HUDEP-2 (cell line): ENCODE data around the gene CBLC.

Experiments used
- DNase-seq, 76 experiments: peaks; one replicate each; lab custom pipeline; 2025; ENCODE audit not compliant: unreplicated experiment in 76 of 76; lab: John Stamatoyannopoulos, UW

Gene CBLC, protein sequence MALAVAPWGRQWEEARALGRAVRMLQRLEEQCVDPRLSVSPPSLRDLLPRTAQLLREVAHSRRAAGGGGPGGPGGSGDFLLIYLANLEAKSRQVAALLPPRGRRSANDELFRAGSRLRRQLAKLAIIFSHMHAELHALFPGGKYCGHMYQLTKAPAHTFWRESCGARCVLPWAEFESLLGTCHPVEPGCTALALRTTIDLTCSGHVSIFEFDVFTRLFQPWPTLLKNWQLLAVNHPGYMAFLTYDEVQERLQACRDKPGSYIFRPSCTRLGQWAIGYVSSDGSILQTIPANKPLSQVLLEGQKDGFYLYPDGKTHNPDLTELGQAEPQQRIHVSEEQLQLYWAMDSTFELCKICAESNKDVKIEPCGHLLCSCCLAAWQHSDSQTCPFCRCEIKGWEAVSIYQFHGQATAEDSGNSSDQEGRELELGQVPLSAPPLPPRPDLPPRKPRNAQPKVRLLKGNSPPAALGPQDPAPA

DNA sequence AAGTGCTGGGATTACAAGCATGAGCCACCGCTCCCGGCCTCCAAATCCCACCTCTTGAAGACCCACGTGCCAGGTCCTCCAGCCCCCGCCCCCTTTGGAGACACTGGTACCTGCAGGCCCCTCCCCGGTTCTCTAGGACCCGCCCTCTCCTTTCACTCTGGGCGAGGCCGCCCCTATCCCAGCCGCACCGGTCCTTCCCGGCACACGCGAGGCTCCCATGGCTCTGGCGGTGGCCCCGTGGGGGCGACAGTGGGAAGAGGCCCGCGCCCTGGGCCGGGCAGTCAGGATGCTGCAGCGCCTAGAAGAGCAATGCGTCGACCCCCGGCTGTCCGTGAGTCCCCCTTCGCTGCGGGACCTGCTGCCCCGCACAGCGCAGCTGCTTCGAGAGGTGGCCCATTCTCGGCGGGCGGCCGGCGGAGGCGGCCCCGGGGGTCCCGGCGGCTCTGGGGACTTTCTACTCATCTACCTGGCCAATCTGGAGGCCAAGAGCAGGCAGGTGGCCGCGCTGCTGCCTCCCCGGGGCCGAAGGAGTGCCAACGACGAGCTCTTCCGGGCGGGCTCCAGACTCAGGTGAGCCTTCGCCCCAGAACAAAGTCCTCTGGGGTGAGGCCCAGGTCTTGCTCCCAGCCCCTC is at the start of gene CBLC:
CBLC (plus strand) TSS at position 176 of the 633 bp plus-strand sequence; CDS start at position 218, 42 bp downstream.
- DNase-seq = no peak

DNA sequence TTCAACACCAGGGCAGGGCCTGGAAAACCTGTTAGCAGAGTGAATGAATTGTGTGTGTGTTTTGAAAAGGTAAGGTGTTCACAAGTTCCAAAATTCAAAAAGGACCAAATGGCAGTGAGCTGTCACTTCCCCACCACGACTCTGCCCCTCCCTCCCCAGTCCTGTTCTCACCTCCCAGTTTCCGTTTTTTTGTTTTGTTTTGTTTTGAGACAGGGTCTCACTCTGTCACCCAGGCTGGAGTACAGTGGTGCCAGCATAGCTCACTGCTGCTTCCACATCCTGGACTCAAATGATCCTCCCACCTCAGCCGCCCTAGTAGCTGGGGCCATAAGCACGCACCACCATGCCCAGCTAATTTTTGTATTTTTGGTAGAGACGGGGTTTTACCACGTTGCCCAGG is 49.5 kb upstream of the CBLC start:
- no peak for DNase-seq

- no peak for DNase-seq
Measured at GRCh38 chr19:44729516-44730033, 48.1 kb upstream of the CBLC start.

GRCh38 chr19:44731081-44731480 is 46.6 kb upstream of the CBLC start:
- DNase-seq = no peak

DNA sequence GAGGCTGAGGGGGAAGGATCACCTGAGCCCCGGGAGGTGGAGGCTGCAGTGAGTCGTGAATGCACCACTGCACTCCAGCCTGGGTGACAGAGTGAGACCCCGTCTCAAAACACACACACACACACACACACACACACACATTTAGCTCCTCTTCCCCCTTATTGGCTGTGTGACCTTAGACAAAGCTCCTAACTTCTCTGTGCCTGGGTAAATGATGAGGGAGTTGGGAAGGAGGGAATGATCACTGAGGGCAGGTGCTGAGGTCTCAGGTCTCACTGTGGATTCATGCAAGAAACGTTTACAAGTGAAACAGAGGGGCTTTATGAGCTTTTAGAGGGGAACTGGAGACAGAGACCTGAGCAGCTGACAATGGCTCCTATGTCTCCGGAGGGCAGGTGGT is 46.1 kb upstream of the CBLC start:
- DNase-seq = no peak

DNA sequence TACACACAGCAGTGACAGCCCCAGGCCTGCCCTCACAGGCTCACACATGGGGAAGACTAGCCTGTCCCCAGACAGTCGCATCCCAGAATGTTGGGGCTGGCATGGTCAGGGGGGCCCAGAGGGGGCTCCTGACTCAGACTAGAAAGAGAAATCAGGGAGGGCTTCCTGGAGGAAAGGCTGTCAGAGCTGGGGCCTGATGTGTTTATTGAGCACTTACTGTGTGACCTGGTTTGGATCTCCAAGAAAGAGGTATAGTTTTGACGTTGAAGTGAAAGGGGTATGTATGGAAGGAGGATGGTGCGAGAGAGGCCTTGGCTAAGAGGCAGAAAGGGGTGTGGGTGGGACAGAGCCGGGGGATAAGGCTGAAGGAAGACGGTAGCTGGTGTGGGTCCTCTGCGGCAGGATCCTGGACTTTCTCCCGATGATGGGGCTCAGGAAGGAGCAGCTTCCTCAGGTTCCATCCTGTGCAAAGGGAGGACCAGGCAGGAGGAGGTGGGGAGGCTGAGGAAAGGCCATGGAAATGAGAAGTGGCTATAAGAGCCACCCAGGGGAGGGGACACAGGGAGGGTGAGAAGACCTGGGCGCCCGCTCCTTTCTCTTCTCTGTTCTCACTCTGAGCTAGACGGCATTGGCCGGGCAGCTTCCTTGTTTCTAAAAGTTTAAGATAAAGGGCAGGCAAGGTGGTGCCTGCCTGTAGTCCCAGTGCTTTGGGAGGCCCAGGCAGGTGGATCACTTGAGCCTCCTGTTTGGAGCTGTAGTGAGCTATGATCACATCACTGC is 45.3 kb upstream of the CBLC start:
- DNase-seq = no peak

- DNase-seq = no peak
Measured at GRCh38 chr19:44734357-44734756, 43.3 kb upstream of the CBLC start.

GRCh38 chr19:44735011-44735410 is 42.7 kb upstream of the CBLC start:
- no peak for DNase-seq

DNA sequence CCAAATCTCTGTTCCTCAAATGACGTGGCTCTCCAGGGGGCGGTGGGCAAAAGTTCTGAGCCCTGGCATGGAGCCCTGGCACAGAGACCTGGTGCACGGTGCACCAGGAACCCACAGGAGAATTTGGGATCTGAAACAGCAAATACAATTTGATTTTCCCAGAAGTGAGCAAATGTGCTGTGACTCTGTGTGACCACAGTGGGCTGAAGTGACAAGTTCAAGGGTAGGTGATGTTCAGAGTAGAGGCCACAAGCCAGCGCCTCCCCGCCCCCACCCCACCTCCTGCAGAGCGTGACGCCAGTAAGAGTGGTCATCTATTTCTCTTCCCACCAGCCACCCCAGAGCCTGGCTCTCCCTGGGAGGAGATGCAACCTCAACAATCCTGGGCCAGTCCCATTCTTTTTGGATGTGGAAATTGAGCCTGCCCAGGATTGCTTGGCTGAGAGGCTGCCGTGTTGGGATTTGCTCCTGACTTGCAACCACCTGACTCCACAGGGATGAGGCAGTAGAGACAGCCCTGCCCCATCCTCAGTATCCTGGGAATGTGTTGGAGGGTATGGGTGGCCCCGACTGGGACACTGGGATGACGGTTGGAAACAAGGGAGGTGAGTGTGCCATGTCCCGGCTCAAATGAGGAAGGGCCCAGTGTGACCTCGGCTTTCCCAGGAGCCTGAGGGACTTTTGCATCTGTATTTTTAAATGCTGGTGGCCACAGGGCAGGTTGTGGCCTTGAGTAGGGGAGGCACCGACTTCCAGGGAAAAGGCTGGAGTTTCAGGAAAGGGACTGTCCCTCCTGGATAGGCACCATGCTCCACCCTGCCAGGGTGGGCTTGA is 40.2 kb upstream of the CBLC start:
- no peak for DNase-seq

DNA sequence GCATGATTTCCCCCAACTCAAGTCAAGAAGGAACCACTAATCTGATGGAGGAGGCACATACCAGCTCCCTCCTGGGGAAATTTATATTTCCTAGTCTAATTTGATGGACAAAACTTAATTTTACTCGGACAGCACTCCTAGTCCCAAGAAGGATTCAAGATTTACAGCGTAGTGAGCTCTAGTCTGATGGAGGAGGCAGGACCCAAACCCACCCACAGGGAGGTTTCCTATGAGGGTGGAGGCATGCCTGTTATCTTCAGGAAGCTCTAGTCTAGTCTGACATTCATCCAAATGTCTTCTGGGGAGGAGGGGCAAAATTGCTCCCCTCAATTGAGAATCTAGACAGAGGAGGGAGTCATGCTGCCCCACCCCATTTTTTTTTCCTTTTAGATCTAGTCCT is 39.6 kb upstream of the CBLC start:
- no peak for DNase-seq

DNA sequence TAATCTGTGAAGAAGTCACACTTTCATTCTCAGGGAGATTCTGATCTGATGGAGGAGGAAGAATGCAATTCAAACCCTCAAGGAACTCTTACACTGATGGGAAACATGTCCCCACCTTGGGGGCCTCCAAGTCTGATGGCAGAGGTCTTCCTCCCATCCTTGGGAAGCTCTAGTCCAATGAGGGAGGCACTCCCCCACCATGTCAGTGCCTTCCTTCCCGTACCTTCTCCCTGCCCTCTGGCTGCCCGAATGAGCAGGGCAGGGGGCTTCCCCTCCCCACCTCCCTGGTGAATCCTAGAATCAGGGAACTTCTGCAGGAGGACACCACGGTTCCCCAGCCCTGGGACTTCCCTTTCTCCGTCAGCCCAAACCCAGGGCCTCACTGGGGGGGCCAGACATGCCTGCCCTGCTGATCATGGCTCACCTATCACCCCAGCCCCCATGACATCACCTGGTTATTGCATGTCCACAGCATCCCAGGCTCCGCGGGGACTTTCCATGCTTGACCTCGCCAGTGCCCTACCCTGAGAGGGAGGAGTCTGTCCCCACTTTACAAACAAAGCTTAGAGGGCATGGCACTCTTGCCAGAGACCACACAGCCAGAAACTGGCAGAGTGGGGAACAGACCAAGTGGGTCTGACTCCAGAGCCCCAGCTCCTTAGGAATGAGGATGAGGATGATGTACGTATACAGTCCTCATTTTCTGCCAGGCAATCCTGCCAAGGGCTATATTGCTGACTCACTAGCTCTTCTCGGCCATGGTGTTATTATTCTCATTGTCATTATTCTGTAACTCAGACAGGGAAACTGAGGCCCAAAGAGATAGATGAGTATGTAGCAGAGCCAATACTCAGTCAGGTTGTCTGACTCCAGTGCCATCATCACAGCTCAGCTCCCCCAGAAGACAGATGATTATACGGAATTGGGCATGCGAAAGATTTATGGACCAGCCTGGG is 38.8 kb upstream of the CBLC start:
- no peak for DNase-seq

DNA sequence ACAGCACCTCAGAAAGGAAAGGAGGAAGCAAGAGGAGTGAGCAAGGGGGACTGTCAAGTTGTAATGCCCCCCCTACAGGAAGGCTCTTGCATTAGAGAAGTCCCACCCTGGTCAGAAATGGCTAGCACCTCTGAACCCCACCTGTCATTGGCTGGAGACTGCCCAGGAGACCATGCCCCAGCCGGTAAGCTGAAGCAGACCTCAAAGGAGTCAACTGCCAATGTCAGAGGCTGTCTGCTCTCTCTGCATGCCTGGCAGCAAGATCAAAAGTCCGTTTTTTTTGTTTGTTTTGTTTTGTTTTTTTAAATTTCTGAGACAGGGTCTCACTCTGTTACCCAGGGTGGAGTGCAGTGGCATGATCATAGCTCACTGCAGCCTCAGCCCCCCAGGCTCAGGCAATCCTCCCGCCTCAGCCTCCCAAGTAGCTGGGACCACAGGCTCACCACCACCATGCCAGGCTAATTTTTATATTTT is 37.3 kb upstream of the CBLC start:
- DNase-seq = peak in 4 of 76 experiments; percentile 3 to 13 (median 9)

GRCh38 chr19:44741258-44741731 is 36.4 kb upstream of the CBLC start:
- no peak for DNase-seq

- DNase-seq = peak in 75 of 76 experiments; percentile 39 to 95 (median 87)
Measured at GRCh38 chr19:44741841-44742329, 35.8 kb upstream of the CBLC start.

DNA sequence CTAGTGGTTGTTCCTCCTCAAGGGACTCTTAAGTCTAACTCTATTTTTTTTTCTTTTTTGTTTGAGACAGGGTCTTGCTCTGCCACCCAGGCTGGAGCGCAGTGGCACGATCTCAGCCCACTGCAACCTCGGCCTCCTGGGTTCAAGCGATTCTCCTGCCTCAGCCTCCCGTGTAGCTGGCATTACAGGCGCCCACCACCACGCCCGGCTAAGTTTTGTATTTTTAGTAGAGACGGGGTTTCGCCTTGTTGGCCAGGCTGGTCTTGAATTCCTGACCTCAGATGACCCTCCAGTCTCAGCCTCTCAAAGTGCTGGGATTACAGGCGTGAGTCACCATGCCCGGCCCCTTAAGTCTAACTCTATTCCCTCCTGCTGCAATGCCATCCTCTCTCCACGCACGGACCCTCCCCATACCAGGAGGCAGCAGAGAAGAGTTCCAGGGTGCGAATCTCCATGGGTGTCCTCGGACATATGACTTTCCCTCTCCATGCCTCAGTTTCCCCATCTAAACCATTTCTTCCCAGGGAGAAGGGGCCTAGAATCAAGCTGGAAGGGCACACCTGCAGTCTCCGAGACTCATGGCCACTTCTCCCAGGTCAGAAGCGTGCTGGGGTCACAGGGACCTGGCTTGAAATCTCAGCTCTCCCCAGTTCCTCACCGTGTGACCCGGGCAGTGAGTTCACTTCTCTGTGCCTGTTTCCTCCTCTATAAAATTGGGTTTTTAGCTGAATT is 35.2 kb upstream of the CBLC start:
- DNase-seq = no peak

GRCh38 chr19:44744871-44745332 is 32.8 kb upstream of the CBLC start:
- DNase-seq = no peak

DNA sequence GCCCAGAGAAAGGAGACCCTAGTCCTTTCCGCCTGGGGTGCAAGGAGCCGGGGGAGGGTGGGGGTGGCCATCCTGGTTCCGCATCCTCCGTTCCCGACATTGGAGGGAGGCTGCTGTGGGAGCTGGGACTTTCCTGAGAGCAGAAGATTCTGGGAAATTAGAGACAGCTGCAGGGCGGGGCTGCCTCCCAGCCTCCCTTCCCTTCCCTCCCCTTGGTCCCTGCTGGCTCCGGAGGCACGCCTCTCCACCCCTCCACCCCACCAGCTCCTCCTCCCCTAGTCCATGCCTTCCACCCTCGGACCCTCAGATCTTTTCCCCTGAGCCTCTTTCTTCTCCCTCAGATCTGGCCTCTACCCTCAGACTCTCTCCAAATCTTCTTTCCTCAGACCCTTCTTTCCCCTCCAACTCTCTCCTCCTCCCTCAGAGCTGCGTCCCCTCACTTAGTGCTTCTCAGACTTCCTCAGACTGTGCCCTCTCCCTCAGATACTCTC is 32.3 kb upstream of the CBLC start:
- no peak for DNase-seq
